GM04504 (cell line): Measurements from ENCODE around the gene LBR.
A peak's percentile ranks its signal among the peaks of the same experiment; 100 is the strongest.

Experiments used
- DNase-seq: peaks from one replicate; pipeline ENCODE4 v3.0.0-alpha.2; 2012; ENCODE audit warnings: low read depth

LBR gene

GRCh38 chr1:225464851-225465792 lies 37.3 kb upstream of the LBR start:
- no peak for DNase-seq

DNA sequence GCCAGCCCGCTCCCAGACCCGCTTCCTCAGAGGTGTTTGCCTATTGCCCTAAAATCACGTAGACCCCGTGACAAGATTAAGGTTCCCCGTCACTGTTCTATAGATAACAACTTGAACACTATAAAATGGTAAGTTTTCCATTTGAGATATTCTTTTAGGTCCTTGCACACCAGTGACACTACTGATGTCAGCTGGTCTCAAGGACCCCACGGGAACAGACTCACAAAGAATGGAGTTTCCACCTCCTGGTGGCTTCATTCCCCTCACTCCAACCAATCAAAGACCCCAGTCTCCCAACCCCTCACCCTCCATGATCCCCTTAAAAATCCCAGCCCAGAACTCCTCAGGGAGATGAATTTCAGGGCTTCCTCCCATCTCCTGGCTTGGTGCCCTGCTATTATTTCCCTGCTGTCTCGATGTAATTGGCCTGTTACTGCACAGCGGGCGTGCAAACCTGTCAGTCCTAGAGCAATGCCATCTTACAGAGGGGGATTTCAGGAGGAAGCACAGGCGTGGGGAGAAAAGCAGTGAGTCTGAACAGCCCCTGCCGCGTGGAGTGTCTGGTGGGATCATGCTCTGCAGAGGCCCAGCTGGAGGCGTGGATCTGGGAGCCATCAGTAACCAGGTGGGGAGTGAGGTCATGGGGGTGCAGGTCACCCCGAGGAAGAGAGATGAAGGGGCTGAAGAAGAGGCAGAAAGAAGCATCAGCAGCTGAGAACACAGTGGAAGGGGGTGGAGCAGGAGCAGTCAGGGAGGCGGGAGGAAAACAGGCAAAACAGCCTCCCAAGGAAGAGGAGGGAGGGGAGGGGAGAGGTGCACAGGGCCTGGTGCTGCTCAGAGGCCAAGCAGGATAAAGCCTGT lies 35.1 kb upstream of the LBR start:
- DNase-seq, result no peak

- DNase-seq, result no peak
These were observed 34.5 kb upstream of the LBR start for GRCh38 chr1:225462429-225462713.

DNA sequence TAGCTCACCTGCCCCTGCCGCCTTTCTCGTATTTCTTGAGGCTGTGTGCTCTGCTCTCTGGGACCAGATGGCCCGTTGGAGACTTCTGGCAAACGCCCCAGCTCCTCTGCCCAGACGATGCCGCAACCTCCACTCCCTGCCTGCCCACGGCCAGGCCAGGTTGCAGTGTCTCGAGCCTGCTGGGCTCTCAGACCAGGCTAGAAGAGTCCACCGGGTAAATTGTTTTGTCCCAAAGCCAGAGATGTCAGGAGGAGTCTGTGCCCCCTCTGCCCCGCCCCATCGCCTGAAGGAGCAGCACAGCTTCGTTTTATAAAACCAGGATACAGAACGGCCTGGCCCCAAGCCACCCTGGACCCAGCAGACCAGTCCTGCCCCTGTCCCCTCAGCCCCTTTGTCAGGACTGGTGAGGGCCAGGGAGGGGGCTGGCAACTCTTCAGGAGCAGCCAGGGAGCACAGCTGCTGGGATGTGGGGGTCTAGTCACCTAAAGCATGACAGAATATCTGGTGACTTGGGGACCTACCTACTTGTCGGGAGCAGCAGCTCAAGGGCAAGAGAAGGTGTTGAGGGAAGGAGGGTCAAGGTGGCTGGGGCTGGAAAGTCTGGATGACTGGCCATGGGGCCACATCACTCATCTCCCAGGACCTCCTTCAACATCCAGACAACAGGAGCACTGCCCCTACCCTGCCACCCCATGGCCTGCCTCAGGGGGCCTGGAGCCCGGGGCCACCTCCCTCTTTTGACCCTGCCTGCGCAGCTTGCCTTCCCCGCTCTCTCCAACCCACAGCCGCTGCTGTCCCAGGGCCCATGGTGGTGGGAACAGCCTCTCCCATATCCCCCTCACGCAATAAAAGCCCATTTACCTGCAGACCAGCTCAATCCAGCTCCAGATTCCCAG lies 33.9 kb upstream of the LBR start:
- DNase-seq, result no peak

DNA sequence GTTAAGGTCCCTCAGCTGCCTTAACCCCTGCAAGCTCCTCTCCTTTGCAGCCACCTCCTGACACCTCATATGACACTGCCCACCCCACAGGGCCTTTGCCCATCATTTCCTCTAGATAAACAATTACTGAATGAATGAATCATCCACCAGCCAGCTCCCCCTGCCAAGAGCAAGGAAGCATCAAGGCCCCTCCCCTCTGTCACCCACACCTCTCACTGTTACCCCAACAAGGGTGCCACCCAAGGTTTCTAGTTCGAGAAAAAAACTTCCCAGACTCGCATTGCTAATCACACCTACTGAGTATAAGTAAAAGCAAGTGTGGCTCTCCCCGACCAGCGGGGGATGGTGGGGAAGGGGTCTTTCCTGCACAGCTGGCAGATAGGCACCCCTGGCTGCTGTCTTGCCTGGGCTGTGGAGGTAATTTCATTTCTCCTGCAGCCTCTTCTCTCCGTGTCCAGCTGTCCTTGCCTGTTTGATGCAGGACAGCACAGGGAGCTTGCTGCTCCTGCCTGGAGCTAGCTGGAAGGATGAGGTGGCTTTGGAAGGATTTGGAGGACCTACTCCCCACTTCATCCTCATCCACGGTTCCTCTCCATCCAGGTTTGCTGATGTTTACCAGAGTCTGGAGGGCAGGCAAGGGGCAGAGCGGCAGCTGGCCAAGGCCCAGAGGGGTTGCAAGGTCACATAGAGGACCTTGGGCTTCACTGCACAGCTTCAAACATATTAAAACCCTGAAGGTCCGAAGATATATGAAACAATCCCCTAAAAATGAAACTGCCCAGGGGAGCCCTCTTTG lies 33.1 kb upstream of the LBR start:
- DNase-seq, result no peak

GRCh38 chr1:225460021-225460736 lies 32.3 kb upstream of the LBR start:
- DNase-seq, result no peak

DNA sequence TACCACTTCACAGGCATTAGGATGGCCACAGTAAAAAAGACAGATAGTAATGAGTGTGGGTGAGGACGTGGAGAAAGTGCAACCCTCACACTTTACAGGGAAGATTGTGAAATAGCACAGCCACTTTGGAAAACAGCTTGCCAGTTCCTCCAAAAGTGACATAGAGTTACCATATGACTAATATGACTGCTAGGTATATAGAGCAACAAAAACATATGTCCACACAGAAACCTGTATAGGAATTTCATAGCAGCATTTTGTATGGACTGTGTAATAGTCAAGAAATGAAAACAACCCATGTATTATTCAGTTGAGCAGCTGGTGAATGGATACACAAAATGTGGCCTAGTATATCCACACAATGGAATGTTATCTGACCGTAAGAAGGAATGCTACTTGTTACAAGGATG lies 30.4 kb upstream of the LBR start:
- DNase-seq, result no peak

- DNase-seq, result peak; percentile 72
These were observed 26.9 kb upstream of the LBR start for GRCh38 chr1:225454733-225455132.

GRCh38 chr1:225453797-225454648 lies 26.2 kb upstream of the LBR start:
- DNase-seq, result no peak

DNA sequence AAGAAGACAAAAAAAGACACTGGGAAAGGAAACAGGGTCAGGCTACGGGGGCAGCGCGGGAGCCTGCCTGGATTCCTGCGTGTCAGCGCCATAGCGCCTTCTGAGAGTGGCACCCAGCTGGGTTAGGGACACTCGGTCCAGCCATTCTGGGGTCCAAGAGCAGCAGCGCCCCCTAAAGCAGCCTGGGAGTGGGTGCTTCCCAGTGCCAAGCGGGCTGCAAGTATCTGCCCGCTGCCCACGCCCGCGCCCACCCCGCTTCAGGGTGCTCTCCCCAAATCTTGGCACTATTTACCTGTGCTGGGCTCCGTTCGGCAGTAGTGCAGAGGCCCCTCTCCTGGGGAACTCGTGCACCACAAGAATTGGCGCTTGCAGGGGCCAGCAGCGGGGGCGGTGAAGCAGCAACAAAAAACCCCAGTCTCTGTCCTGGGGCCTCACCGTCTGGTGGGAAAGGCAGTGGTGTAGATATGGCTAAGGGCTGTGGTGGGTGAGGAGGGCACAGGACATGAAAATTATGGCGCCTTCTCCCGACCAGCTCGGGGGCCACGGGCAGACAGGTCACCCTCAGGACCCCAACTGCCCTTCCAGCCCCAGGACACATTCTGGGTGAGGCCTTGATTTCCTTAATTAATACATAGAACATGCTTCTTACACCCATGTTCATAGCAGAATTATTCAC lies 24.1 kb upstream of the LBR start:
- no peak for DNase-seq

DNA sequence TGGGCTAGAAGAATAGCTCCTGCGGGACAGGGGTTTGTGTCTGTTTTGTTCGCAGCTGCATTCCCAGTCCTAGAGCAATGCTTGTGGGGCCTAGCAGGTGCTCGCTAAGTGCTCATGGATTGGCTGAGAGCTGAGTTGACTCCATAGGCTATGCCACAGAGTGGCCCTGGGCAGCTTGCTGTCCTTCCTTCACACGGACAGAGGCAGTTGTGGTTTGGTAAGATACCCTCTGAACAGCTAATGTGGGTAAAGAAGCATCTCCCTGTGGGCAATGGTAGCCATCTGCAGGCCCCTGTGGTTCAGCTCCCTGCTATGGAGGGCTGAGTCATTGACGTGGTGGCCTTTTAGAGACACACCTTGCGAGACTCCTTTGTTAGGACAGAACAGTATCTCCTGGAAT lies 23.5 kb upstream of the LBR start:
- no peak for DNase-seq

GRCh38 chr1:225450491-225451191 lies 22.8 kb upstream of the LBR start:
- no peak for DNase-seq

DNA sequence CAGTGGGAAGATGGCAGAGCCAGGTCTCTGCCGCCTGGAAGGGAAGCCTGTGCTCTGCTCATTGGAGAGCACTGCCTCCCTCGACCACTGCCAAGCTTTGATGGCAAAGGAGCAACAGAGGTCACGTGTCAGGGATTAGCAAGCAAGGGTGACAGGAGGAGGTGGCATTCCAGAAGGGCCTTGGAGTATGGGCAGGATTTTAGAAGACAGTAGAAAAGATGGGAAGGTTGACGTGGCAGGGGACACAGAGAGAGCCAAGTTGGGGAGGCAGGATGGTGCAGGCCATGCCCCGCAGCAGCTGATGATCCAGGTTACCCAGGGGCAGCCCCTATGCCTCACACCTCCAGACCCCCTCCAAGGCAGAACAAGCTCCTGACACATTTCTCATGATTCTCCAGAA lies 21.9 kb upstream of the LBR start:
- no peak for DNase-seq

DNA sequence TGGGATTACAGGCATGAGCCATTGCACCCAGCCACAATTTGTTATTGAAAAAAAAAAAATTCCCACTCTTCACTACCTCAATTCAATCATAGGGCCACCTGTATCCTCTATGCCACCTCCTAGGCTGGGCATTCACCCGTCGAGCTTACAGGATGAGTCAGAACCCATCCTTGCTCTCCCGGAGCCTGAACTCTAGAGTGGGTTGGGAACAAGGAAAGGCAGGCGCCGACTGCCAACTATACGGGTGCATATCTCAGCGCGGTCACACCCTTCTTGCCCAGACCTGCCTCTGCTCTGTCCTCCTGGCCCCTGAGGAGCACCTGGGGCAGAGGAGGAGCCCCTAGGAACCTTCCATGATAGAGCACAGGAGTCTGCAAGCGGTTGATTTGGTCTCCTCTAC lies 21.4 kb upstream of the LBR start:
- DNase-seq, result no peak

DNA sequence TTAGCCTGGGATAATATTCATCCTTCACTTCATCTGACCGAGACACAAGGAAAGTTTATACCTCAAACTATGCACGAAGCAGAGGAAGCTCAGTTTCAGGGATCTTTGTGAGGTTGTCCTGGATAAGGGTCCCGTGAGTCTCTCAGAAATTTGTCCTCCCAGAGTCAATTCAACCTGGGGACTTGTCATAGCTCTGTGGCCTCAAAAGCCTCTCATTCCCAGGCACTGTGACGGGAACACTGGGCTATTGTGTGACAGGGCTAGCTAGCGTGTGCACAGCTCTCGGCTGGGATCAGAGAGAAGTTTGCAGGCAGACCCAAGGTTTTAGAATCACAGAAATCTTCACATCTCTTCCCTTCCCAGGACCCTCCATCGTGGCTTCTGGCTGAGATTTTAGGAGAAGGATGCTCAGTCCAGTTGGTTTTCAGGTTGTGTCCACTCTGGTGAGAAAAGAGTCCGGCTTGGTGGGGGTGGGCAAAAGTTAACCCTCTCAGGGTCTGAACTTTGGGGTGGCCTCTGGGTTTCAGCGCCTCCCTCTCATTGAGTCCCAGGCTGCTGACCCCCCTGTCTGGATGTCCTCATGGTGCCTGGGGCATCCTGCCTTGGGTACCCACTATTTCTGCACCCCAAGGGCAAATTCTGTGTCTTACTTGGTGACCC lies 20.4 kb upstream of the LBR start:
- DNase-seq, result no peak

GRCh38 chr1:225447650-225448089 lies 19.8 kb upstream of the LBR start:
- no peak for DNase-seq

GRCh38 chr1:225446981-225447615 lies 19.3 kb upstream of the LBR start:
- no peak for DNase-seq

GRCh38 chr1:225446595-225446960 lies 18.7 kb upstream of the LBR start:
- no peak for DNase-seq
